Activated T-helper 1 cell treated with Interleukin-2 at 50 U/mL for 16 hours (primary cell): ENCODE results near the gene PDE4B.
"Not testable (repeated sequence)": the region's sequence is repeated elsewhere in the genome, so short reads cannot be mapped to it uniquely, and the experiment has no call there.

Source experiments
- DNase-seq: peaks from one replicate; pipeline ENCODE4 v3.0.0-alpha.2; 2020; ENCODE audit warnings: low read depth

The PDE4B gene

GRCh38 chr1:66055092-66055491 is 262.4 kb downstream of the PDE4B start:
- DNase-seq = no peak

- not testable (repeated sequence) for DNase-seq
Observed at GRCh38 chr1:66057448-66057847, 264.8 kb downstream of the PDE4B start.

- DNase-seq = no peak
Observed at GRCh38 chr1:66058558-66058957, 265.9 kb downstream of the PDE4B start.

GRCh38 chr1:66067219-66067618 is 274.5 kb downstream of the PDE4B start:
- DNase-seq = not testable (repeated sequence)

GRCh38 chr1:66069976-66070876 is 277.5 kb downstream of the PDE4B start:
- DNase-seq = no peak

- no peak for DNase-seq
Observed at GRCh38 chr1:66073388-66073787, 280.7 kb downstream of the PDE4B start.

GRCh38 chr1:66074147-66074546 is 281.5 kb downstream of the PDE4B start:
- DNase-seq = no peak

GRCh38 chr1:66078412-66078811 is 285.7 kb downstream of the PDE4B start:
- DNase-seq = no peak

- DNase-seq = no peak
Observed at GRCh38 chr1:66083003-66083402, 290.3 kb downstream of the PDE4B start.

- no peak for DNase-seq
Observed at GRCh38 chr1:66084442-66084841, 291.7 kb downstream of the PDE4B start.

- no peak for DNase-seq
Observed at GRCh38 chr1:66085600-66085999, 292.9 kb downstream of the PDE4B start.

- DNase-seq = no peak
Observed at GRCh38 chr1:66088787-66089186, 296.1 kb downstream of the PDE4B start.

- DNase-seq = no peak
Observed at GRCh38 chr1:66090859-66091457, 298.3 kb downstream of the PDE4B start.

GRCh38 chr1:66095190-66095589 is 302.5 kb downstream of the PDE4B start:
- DNase-seq = no peak

GRCh38 chr1:66100959-66101358 is 308.3 kb downstream of the PDE4B start:
- not testable (repeated sequence) for DNase-seq

GRCh38 chr1:66104076-66104475 is 311.4 kb downstream of the PDE4B start:
- DNase-seq = not testable (repeated sequence)

- DNase-seq = no peak
Observed at GRCh38 chr1:66108624-66109023, 315.9 kb downstream of the PDE4B start.

GRCh38 chr1:66112744-66113400 is 320.2 kb downstream of the PDE4B start:
- DNase-seq = no peak

GRCh38 chr1:66119148-66119547 is 326.5 kb downstream of the PDE4B start:
- DNase-seq = no peak

- no peak for DNase-seq
Observed at GRCh38 chr1:66124670-66125069, 332.0 kb downstream of the PDE4B start.

GRCh38 chr1:66128641-66129040 is 335.9 kb downstream of the PDE4B start:
- not testable (repeated sequence) for DNase-seq

- DNase-seq = no peak
Observed at GRCh38 chr1:66132324-66132723, 339.6 kb downstream of the PDE4B start.

GRCh38 chr1:66134004-66134403 is 341.3 kb downstream of the PDE4B start:
- no peak for DNase-seq
